SK-N-SH treated with all-trans-retinoic acid at 6 μM for 48 hours (cell line): ENCODE data around the gene CACHD1.

Source experiments
- ATAC-seq: fragments of 200-7000 bp; cut with Tn5 transposase; 3 replicates; pipeline ENCODE4 v1.9.1; 2020; ENCODE audit warnings: mild to moderate bottlenecking, moderate library complexity
- ARNTL ChIP-seq: fragments of 450-650 bp; formaldehyde crosslinking; IDR thresholded peaks from 2 replicates; pipeline ENCODE4 v1.5.0; 2020; ENCODE audit warnings: low read depth, mild to moderate bottlenecking, moderate library complexity, borderline replicate concordance
- BACH2 ChIP-seq: fragments of 250-450 bp; sonication (Bioruptor Pico); IDR thresholded peaks from 2 replicates; pipeline ENCODE4 v1.9.0; 2021; ENCODE audit warnings: mild to moderate bottlenecking, borderline replicate concordance
- CSDC2 ChIP-seq: fragments of 250-450 bp; sonication (Bioruptor Pico); IDR thresholded peaks from 2 replicates; pipeline ENCODE4 v1.5.0; 2020; ENCODE audit warnings: mild to moderate bottlenecking, moderate library complexity
- ISL1 ChIP-seq: fragments of 250-450 bp; sonication (Bioruptor Pico); IDR thresholded peaks from 2 replicates; pipeline ENCODE4 v2.1.2; 2022; ENCODE audit warnings: mild to moderate bottlenecking, moderate library complexity
- PPARA ChIP-seq: fragments of 250-450 bp; sonication (Bioruptor Pico); IDR thresholded peaks from 2 replicates; pipeline ENCODE4 v1.5.0; 2020; ENCODE audit warnings: mild to moderate bottlenecking, borderline replicate concordance
- RARB ChIP-seq: fragments of 250-450 bp; sonication (Bioruptor Pico); IDR thresholded peaks from 2 replicates; pipeline ENCODE4 v1.8.0; 2021; ENCODE audit warnings: mild to moderate bottlenecking, moderate library complexity
- SNAI2 ChIP-seq: fragments of 250-450 bp; sonication (Bioruptor Pico); IDR thresholded peaks from 2 replicates; pipeline ENCODE4 v1.5.0; 2020; ENCODE audit warnings: mild to moderate bottlenecking, moderate library complexity
- TCF4 ChIP-seq: fragments of 250-450 bp; sonication (Bioruptor Pico); IDR thresholded peaks from 2 replicates; pipeline ENCODE4 v1.8.0; 2021; ENCODE audit warnings: mild to moderate bottlenecking, moderate library complexity, borderline replicate concordance
- ZC3H10 ChIP-seq: fragments of 250-450 bp; sonication (Bioruptor Pico); IDR thresholded peaks from 2 replicates; pipeline ENCODE4 v1.5.1; 2021; ENCODE audit warnings: mild to moderate bottlenecking, moderate library complexity
- ZFP3 ChIP-seq: fragments of 250-450 bp; sonication (Bioruptor Pico); IDR thresholded peaks from 2 replicates; pipeline ENCODE4 v1.5.0; 2020; ENCODE audit warnings: mild to moderate bottlenecking, moderate library complexity
- ZFP30 ChIP-seq: fragments of 450-650 bp; formaldehyde crosslinking; IDR thresholded peaks from 2 replicates; pipeline ENCODE4 v1.5.0; 2022; ENCODE audit warnings: mild to moderate bottlenecking, moderate library complexity
- ZNF565 ChIP-seq: fragments of 450-650 bp; formaldehyde crosslinking; conservative IDR thresholded peaks from 2 replicates; pipeline ENCODE4 v1.5.0; 2020; ENCODE audit warnings: low read depth, mild to moderate bottlenecking, moderate library complexity
- ZNF70 ChIP-seq: fragments of 450-650 bp; formaldehyde crosslinking; IDR thresholded peaks from 2 replicates; pipeline ENCODE4 v1.5.0; 2020; ENCODE audit warnings: mild to moderate bottlenecking, moderate library complexity
- TF ChIP-seq, protein P1 (sequence below): fragments of 250-450 bp; sonication (Bioruptor Pico); IDR thresholded peaks from 2 replicates; pipeline ENCODE4 v1.5.0; 2020; ENCODE audit warnings: mild to moderate bottlenecking, moderate library complexity
- TF ChIP-seq, protein P2 (sequence below): fragments of 250-450 bp; sonication (Bioruptor Pico); IDR thresholded peaks from 2 replicates; pipeline ENCODE4 v1.5.1; 2020; ENCODE audit warnings: low read depth, mild to moderate bottlenecking, moderate library complexity
- TF ChIP-seq, protein P3 (sequence below): fragments of 250-450 bp; sonication (Bioruptor Pico); IDR thresholded peaks from 2 replicates; pipeline ENCODE4 v1.5.1; 2021; ENCODE audit warnings: mild to moderate bottlenecking, moderate library complexity
- TF ChIP-seq, protein P4 (sequence below): fragments of 250-450 bp; sonication (Bioruptor Pico); IDR thresholded peaks from 2 replicates; pipeline ENCODE4 v1.8.0; 2020; ENCODE audit warnings: mild to moderate bottlenecking, moderate library complexity, borderline replicate concordance
- TF ChIP-seq, protein P5 (sequence below): fragments of 250-450 bp; sonication (Bioruptor Pico); IDR thresholded peaks from 2 replicates; pipeline ENCODE4 v1.8.0; 2021; ENCODE audit warnings: low read depth, mild to moderate bottlenecking, moderate library complexity, borderline replicate concordance

Gene CACHD1

DNA sequence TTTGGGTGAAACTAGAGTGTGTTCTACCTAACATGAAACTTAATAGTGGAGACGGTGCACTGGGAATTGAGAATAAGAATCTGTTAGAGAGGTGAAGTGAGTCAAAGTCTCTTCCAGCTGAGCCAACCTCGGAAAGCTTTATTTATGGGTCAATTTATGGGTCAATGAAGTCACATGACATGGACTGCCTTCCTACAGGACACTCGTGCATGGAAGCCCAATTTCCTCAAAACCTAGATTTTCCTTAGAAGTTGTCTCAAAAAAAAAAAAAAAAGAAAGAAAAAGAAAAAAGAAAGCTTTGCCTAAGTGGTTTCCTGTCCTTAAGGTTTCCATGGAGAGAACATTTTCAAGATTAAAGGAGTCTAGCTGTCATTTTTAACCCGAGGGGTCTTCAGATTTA lies 26.7 kb downstream of the CACHD1 start:
- ATAC-seq, result no peak
- TF ChIP-seq TCF4 (CRISPR knock-in tag) (no peak), ZC3H10 (CRISPR knock-in tag) (no peak), ZFP30 (CRISPR knock-in tag) (no peak), BACH2 (no peak), RARB (CRISPR knock-in tag) (no peak), ZNF565 (no peak), ISL1 (CRISPR knock-in tag) (no peak), ZFP3 (CRISPR knock-in tag) (no peak), CSDC2 (CRISPR knock-in tag) (no peak), ARNTL (CRISPR knock-in tag) (no peak), ZNF70 (CRISPR knock-in tag) (no peak)
- TF ChIP-seq, protein P1, sequence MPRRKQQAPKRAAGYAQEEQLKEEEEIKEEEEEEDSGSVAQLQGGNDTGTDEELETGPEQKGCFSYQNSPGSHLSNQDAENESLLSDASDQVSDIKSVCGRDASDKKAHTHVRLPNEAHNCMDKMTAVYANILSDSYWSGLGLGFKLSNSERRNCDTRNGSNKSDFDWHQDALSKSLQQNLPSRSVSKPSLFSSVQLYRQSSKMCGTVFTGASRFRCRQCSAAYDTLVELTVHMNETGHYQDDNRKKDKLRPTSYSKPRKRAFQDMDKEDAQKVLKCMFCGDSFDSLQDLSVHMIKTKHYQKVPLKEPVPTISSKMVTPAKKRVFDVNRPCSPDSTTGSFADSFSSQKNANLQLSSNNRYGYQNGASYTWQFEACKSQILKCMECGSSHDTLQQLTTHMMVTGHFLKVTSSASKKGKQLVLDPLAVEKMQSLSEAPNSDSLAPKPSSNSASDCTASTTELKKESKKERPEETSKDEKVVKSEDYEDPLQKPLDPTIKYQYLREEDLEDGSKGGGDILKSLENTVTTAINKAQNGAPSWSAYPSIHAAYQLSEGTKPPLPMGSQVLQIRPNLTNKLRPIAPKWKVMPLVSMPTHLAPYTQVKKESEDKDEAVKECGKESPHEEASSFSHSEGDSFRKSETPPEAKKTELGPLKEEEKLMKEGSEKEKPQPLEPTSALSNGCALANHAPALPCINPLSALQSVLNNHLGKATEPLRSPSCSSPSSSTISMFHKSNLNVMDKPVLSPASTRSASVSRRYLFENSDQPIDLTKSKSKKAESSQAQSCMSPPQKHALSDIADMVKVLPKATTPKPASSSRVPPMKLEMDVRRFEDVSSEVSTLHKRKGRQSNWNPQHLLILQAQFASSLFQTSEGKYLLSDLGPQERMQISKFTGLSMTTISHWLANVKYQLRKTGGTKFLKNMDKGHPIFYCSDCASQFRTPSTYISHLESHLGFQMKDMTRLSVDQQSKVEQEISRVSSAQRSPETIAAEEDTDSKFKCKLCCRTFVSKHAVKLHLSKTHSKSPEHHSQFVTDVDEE (CRISPR knock-in tag), result no peak
- TF ChIP-seq, protein P2, sequence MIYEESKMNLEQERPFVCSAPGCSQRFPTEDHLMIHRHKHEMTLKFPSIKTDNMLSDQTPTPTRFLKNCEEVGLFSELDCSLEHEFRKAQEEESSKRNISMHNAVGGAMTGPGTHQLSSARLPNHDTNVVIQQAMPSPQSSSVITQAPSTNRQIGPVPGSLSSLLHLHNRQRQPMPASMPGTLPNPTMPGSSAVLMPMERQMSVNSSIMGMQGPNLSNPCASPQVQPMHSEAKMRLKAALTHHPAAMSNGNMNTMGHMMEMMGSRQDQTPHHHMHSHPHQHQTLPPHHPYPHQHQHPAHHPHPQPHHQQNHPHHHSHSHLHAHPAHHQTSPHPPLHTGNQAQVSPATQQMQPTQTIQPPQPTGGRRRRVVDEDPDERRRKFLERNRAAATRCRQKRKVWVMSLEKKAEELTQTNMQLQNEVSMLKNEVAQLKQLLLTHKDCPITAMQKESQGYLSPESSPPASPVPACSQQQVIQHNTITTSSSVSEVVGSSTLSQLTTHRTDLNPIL (CRISPR knock-in tag), result no peak
- TF ChIP-seq, protein P3, sequence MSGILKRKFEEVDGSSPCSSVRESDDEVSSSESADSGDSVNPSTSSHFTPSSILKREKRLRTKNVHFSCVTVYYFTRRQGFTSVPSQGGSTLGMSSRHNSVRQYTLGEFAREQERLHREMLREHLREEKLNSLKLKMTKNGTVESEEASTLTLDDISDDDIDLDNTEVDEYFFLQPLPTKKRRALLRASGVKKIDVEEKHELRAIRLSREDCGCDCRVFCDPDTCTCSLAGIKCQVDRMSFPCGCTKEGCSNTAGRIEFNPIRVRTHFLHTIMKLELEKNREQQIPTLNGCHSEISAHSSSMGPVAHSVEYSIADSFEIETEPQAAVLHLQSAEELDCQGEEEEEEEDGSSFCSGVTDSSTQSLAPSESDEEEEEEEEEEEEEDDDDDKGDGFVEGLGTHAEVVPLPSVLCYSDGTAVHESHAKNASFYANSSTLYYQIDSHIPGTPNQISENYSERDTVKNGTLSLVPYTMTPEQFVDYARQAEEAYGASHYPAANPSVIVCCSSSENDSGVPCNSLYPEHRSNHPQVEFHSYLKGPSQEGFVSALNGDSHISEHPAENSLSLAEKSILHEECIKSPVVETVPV (CRISPR knock-in tag), result no peak
- TF ChIP-seq, protein P4, sequence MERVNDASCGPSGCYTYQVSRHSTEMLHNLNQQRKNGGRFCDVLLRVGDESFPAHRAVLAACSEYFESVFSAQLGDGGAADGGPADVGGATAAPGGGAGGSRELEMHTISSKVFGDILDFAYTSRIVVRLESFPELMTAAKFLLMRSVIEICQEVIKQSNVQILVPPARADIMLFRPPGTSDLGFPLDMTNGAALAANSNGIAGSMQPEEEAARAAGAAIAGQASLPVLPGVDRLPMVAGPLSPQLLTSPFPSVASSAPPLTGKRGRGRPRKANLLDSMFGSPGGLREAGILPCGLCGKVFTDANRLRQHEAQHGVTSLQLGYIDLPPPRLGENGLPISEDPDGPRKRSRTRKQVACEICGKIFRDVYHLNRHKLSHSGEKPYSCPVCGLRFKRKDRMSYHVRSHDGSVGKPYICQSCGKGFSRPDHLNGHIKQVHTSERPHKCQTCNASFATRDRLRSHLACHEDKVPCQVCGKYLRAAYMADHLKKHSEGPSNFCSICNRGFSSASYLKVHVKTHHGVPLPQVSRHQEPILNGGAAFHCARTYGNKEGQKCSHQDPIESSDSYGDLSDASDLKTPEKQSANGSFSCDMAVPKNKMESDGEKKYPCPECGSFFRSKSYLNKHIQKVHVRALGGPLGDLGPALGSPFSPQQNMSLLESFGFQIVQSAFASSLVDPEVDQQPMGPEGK (CRISPR knock-in tag), result no peak

DNA sequence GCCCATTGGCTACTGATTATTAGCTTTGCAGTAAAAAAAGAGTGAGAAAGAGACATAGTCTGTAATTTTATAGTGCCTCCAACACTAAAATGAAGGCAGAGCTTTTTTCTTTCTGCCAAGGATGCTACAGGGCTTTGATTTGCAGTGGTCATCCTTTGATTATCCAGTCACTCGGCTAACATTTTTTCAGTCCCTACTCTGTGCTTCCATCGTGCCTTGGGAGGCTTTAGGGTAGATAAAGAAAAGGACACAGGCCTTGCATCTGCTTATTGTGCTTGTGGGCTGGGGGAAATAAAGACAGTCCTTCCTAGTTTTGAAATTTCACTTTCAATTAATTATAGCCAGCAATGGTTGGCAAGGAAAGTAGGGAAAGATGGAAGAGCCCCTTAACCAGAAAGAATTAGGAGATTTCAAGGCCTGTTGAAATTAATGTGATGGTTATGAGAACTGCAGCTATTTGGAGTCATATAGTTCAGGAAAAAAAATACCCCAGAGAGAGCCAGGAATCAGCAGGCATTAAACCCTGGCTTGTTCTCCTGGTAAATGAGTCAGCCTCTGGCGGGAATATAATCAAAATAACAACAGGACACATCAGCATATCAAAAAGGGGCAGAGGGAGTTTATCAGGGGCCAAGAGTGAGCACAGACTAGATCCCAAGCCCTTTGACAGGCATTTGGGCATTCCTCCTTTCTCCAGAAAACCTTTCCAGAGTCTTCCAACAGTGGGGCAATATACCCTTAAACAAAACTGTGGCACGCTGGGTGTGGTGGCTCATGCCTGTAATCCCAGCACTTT lies 27.4 kb downstream of the CACHD1 start:
- ATAC-seq, result no peak; the same call in 2 of the 3 replicates
- TF ChIP-seq PPARA, result no peak
- TF ChIP-seq, protein P3 (CRISPR knock-in tag), result no peak
- TF ChIP-seq, all 23 proteins: peak for 0

DNA sequence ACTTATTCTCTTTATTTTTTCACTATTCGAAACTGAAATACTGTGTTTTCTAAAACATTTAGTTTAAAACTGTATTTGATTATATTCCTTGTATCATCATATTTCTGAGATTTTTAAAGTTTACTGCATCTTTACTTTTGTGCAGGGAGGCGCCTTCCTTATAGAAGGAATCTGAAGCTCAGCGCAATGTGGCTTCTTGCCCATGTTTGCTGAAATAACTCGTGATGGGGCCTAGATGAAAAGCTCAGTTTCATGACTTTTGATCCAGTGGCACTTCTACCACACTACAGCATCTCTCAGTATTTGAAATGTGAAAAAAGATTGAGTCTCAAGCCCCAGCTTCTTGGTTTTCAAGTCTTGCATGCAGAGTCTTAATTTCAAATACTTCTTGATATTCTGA lies 28.4 kb downstream of the CACHD1 start:
- no peak for ATAC-seq
- no peak for TF ChIP-seq CSDC2 (CRISPR knock-in tag)
- TF ChIP-seq ZC3H10 (CRISPR knock-in tag), result no peak
- TF ChIP-seq ZFP3 (CRISPR knock-in tag), result no peak
- TF ChIP-seq, protein P5, sequence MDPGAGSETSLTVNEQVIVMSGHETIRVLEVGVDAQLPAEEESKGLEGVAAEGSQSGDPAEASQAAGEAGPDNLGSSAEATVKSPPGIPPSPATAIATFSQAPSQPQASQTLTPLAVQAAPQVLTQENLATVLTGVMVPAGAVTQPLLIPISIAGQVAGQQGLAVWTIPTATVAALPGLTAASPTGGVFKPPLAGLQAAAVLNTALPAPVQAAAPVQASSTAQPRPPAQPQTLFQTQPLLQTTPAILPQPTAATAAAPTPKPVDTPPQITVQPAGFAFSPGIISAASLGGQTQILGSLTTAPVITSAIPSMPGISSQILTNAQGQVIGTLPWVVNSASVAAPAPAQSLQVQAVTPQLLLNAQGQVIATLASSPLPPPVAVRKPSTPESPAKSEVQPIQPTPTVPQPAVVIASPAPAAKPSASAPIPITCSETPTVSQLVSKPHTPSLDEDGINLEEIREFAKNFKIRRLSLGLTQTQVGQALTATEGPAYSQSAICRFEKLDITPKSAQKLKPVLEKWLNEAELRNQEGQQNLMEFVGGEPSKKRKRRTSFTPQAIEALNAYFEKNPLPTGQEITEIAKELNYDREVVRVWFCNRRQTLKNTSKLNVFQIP (CRISPR knock-in tag), result no peak
- TF ChIP-seq SNAI2, result no peak
- TF ChIP-seq, protein P2 (CRISPR knock-in tag), result no peak
- no peak for TF ChIP-seq ISL1 (CRISPR knock-in tag)
